Activated CD4-positive, alpha-beta T cell treated with anti-CD3 and anti-CD28 coated beads, Interleukin-10, Interleukin-2, amounts not matched to agents 100 ng/mL and 50 ng/mL, durations not matched to agents 16 hours and 8 hours (primary cell): ENCODE measurements around the gene ZNF699.
"Not testable (repeated sequence)": the region's sequence is repeated elsewhere in the genome, so short reads cannot be mapped to it uniquely, and the experiment has no call there.

Source experiments
- DNase-seq: peaks from one replicate; pipeline ENCODE4 v3.0.0-alpha.2; 2020

ZNF699 gene

DNA sequence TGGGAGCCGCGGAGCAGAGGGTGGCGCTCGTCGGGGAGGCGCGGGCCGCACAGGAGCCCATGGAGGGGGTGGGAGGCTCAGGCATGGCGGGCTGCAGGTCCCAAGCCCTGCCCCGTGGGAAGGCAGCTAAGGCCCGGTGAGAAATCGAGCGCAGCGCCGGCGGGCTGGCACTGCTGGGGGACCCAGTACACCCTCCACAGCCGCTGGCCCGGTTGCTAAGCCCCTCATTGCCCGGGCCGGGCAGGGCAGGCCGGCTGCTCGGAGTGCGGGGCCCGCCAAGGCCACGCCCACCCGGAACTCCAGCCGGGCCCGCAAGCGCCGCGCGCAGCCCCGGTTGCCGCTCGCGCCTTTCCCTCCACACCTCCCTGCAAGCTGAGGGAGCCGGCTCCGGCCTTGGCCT lies 26.2 kb downstream of the ZNF699 start:
- DNase-seq, result not testable (repeated sequence)

DNA sequence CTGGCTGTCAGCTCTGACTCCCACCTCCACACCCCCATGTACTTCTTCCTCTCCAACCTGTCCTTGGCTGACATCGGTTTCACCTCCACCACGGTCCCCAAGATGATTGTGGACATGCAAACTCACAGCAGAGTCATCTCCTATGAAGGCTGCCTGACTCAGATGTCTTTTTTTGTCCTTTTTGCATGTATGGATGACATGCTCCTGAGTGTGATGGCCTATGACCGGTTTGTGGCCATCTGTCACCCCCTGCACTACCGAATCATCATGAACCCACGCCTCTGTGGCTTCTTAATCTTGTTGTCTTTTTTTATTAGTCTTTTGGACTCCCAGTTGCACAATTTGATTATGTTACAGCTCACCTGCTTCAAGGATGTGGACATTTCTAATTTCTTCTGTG lies 58.4 kb downstream of the ZNF699 start:
- no peak for DNase-seq

DNA sequence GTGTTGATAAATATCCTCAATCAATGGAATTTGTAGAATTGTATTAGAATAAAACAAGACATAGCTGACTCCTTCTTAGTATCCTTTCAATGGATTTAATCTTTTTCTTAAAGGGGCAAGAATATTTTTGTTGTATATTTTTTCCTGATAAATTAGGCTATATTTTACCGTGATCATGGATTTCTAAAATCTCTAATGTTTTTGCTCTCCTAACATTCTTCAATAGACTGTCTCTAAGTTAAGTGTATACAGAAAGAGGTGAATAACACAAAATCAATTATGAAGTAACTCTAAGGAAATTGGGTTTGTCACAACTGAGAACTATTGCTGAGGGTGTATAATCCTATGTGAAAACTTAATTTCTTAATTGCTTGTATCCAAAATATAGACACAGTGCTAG lies 59.0 kb downstream of the ZNF699 start, which contains the start of gene OR7E24:
Gene OR7E24, plus strand, starts transcription at position 301 of the 400 bp plus-strand sequence. CDS start 114 bp downstream, outside the sequence.
- no peak for DNase-seq
